Amniotic stem cell (primary cell): ENCODE results near the gene SLC52A1.
"Not testable (repeated sequence)": the region's sequence is repeated elsewhere in the genome, so short reads cannot be mapped to it uniquely, and the experiment has no call there.

Experiments used
- DNase-seq: peaks from one replicate; lab custom pipeline; 2025; lab: John Stamatoyannopoulos, UW

The SLC52A1 gene

DNA sequence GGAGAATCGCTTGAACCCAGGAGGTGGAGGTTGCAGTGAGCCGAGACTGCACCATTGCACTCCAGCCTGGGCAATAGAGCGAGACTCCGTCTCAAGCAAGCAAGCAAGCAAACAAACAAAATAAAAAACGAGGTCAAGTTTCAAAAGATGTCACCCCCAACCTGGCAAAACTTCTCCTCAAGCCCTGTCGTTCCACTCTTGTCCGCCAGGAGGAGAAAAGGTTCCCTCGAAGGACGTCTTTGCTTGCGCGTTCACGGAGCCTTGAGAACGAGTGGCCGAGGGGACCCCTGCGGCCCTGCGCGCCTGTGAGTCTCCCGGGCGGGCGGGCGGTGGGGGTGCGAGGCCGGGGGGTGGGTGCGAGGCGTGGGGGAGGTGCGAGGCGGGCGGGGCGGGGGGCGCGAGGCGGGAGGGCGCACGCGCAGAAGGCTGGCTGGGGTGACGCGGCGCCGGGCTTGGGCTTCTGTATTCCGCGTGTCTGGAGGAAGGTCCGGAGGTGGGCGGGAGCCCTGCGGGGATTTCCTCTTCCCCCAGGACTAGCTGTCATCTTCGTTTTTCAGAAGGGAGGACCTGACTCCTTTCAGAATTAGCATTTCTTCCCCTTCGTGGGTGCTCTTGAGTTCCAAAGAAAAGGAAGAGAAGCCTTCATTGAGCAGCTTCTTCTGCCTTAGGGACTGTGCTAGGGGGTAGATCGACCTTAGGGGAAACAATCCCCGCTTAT lies 3.7 kb downstream of the SLC52A1 start:
- peak; percentile 53 for DNase-seq

DNA sequence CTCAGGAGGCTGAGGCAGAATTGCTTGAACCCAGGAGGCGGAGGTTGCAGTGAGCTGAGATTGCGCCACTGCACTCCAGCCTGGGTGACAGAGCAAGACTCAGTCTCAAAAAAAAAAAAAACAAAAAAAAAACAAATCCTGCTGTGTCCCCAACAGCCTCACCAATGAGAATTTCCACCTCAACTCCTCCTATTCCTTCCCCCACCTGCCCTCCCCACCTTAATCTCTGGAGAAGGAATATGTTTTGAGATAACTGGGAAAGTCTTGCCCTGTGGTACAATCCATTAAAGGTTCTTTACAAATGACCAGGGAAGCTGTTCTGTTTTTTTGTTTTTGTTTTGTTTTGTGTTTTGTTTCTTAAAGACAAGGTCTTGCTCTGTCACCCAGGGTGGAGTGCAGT lies 5.1 kb downstream of the SLC52A1 start:
- not testable (repeated sequence) for DNase-seq

DNA sequence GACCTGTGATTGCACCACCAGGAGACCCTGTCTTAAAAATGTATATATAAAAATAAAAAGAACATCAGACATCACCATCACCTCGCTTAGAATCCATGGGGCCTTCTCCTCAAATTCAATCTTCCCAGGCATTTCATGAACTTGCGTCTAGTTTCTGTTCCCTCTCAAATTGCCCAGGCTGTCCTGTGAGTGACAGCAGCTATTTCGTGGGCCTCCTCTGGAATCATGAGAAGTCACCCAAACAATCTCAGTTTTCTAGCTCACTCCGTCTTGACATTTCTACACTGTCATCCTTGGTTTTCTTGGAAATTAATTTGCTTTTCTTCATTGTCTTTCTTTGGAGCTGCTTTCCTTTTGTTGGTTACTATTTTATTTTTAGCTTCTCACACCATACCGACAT lies 7.3 kb downstream of the SLC52A1 start:
- no peak for DNase-seq

DNA sequence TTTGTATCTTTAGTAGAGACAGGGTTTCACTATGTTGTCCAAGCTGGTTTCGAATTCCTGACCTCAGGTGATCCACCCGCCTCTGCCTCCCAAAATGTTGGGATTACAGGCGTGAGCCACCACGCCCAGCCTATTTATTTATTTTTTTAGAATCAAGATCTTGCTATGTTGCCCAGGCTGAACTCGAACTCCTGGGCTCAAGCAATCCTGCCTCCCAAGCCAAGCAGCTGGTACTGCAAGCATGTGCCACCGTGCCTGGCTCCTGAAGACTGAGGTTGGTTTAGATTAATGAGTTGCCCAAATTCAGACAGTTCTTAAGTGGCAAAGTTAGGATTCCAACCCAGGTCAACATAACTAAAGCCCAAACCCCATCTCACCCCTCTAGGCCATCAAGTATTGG lies 7.9 kb downstream of the SLC52A1 start:
- DNase-seq: no peak

DNA sequence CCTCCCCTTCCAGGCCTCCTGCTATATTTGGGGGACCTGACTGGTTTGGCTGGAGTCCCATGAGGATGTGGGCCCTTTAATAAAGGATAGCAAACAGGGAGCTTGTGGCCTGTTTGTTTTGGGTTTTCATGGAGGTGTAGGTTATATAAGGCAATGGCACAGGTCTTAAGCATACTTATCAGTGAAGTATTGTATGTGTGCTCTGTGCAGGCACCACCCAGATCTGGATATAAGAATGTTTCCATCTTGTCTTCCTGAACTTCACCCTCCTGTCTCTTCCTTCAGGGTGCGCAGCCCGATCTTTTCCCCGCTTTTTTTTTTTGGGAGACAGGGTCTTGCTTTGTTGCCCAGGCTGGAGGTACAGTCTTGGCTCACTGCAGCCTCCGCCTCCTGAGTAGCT lies 10.6 kb downstream of the SLC52A1 start:
- DNase-seq: no peak

DNA sequence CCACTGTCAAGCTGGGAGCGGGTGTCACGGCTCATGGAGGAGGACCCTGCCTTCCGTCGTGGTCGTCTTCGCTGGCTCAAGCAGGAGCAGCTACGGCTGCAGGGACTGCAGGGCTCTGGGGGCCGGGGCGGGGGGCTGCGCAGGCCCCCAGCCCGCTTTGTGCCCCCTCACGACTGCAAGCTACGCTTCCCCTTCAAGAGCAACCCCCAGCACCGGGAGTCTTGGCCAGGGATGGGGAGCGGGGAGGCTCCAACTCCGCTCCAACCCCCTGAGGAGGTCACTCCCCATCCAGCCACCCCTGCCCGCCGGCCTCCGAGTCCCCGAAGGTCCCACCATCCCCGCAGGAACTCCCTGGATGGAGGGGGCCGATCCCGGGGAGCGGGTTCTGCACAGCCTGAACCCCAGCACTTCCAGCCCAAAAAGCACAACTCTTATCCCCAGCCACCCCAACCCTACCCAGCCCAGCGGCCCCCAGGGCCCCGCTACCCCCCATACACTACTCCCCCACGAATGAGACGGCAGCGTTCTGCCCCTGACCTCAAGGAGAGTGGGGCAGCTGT lies 11.6 kb downstream of the SLC52A1 start:
- DNase-seq: no peak

DNA sequence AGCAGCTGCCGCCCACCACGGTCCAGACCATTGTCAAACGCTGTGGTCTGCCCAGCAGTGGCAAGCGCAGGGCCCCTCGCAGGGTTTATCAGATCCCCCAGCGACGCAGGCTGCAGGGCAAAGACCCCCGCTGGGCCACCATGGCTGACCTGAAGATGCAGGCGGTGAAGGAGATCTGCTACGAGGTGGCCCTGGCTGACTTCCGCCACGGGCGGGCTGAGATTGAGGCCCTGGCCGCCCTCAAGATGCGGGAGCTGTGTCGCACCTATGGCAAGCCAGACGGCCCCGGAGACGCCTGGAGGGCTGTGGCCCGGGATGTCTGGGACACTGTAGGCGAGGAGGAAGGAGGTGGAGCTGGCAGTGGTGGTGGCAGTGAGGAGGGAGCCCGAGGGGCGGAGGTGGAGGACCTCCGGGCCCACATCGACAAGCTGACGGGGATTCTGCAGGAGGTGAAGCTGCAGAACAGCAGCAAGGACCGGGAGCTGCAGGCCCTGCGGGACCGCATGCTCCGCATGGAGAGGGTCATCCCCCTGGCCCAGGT lies 13.0 kb downstream of the SLC52A1 start:
- no peak for DNase-seq

DNA sequence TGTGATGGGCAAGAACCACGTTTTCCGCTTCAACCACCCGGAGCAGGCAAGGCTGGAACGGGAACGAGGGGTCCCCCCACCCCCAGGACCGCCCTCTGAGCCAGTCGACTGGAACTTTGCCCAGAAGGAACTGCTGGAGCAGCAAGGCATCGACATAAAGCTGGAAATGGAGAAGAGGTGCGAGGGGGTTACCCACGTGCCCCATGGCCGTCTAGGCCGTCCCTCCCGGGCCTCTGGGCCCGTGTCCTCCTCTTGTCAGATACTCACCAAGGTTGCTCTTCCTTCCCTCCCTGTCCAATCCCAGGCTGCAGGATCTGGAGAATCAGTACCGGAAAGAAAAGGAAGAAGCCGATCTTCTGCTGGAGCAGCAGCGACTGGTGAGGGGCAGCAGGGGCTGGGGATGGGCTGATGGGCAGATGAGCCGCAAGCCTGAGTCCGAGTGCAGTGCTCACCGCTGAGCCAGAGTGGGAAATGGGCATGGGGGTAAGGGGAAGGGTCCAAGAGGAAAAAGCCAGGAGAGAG lies 14.7 kb downstream of the SLC52A1 start:
- DNase-seq: no peak

DNA sequence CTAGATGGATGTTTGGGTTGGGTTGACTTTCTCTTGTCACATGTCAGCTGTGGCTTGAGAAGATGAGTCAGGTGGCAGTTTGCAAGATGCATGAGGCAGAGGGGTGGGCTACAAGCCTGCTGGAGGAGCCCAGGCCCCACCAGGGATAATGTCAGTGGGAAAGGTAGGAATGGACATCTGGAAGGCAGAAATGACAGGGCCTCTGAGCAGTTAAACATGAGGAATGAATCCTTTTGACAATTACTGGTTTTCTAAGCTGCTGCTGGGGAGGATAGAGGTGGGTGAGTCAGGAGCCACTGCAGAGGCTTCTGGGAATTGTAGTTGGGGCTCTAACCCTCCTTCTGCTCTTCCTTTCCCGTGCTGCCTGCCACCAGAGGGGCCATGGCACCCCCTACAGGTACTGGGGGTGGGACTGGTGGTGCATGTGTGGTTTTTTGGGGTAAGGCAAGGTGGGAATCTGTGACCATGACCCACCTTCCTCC lies 15.7 kb downstream of the SLC52A1 start:
- no peak for DNase-seq

DNA sequence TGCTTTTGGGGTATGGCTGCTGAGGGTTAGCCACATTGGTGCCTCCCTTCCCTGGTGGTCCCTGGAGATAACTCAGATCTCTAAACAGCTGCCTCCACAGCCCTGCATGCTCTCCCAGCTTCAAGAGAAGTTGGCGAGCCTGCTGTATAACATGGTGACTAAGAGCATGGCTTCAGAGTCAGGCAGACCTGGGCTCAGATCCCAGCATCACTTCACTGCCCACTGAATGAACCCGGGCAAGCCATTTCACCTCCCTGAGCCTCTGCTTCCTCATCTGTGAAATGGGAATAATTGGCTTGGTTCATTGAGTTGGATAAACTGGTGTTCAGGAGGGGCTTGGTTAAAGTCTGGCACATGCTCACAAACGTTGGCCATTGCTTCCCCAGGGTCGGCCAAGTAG lies 20.9 kb downstream of the SLC52A1 start:
- no peak for DNase-seq

DNA sequence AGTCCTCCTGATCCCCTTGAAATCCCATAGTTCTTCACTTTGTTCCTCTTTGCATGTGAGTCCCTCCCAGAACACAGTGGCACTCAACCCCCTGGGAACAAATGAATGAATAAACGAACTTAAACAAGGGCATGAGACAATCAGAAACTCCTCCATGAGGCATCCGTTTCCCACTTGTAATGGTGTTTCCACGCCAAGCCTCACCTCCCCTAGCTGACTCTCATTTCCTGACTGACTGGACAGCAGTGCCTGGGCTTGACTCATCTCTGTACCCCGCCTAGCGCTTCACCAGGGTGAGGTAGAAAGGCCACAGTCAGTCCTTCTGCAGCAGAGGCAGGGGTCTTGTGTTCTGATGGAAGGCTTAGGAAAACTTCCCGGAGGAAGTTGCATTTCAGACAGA lies 23.3 kb downstream of the SLC52A1 start:
- no peak for DNase-seq

DNA sequence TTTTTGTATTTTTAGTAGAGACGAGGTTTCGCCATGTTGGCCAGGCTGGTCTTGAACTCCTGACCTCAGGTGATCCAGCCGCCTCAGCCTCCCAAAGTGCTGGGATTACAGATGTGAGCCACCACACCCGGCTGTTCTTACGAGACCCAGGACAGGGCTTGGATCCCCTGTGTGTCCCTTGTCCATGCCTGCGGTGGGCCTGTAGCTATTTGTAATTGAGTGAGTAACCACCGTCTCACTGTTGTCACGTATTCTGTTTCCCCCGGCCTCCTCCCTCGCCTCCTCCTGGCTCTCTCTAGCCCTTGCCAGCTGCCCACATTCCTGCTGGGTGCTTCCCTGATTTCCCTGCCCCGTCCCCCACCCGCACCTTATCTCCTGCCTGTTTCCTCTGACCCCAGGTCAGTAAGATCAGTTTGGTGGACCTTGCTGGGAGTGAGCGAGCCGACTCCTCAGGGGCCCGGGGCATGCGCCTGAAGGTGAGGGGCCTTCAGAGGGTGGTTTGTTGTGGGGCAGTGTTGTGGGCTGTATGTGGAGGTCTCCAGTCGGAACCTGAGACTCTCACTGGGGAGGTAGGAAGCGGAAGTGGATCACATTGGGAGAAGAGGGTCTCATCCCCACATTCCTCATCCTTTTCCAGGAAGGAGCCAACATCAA lies 31.9 kb downstream of the SLC52A1 start:
- DNase-seq: no peak

DNA sequence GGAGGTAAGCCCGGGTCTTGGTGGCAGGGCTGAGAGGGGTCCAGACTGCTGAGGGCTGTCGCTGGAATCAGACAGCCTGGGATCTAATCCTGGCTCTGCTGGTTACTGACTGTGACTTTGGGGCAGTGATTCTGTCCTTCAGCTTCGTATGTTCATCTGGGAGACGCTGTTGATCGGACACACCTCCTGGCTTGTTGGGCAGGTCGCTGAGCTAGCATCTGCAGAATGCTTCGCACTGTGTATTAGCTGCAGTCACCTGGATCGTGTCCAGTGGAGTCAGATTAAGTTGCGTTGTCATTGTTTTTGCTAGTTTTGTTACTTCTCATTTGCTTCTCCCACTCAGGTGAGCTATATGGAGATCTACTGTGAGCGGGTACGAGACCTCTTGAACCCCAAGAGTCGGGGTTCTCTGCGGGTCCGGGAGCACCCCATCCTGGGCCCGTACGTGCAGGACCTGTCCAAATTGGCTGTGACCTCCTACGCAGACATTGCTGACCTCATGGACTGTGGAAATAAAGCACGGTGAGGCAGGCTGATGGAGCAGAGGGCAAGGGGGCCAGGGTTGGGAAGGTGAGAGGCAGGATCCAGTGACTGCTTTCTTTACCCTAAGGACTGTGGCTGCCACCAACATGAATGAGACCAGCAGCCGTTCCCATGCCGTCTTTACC lies 33.0 kb downstream of the SLC52A1 start:
- no peak for DNase-seq

DNA sequence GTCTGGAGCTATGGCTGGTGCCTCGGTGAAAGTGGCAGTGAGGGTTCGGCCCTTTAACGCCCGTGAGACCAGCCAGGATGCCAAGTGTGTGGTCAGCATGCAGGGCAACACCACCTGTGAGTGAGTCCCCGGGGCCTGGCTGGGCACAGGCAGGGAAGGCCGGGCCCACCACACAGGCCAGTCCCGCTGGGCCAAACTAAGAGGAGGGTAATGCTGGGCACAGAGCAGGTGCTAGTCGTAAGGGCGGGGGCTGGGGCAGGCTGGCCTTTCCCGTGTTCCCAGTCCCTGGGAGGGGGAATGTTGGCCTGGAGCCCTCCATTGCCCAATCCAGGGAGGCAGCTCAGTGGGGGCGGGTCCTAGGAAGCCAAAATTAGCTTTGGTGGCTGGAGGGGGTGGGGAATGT lies 35.0 kb downstream of the SLC52A1 start:
- DNase-seq: no peak

DNA sequence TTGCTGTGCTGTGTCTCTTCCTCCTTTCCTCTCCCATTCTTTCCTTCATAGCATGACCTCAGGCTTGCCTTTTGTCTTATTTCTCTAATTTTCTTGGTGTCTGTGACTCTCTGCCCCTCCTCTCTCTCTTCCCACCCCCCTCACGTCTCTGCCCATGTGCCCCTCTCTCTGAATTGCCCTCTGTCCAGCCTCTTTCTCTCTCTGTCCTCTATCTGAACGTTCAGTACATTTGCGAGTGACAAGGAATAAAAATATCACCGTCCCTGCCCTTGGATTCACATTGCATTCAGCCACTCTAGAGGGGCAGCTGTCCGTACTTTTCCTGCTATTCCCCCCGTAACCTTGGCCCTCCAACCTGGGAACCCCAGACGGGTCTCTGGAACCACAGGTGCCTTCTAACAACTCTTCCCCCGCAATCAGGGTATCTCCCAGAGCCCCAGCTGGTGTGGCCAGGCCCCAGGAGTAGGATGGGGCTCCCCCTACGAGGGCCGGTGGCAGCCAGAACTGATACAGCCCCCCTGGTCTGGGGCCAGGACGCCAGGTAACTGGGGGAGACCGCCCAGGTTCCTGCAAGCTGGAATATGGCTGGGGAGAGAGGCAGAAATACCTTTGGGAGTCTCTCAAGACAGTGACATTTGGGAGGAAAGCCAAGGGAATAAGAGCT lies 35.7 kb downstream of the SLC52A1 start:
- no peak for DNase-seq

DNA sequence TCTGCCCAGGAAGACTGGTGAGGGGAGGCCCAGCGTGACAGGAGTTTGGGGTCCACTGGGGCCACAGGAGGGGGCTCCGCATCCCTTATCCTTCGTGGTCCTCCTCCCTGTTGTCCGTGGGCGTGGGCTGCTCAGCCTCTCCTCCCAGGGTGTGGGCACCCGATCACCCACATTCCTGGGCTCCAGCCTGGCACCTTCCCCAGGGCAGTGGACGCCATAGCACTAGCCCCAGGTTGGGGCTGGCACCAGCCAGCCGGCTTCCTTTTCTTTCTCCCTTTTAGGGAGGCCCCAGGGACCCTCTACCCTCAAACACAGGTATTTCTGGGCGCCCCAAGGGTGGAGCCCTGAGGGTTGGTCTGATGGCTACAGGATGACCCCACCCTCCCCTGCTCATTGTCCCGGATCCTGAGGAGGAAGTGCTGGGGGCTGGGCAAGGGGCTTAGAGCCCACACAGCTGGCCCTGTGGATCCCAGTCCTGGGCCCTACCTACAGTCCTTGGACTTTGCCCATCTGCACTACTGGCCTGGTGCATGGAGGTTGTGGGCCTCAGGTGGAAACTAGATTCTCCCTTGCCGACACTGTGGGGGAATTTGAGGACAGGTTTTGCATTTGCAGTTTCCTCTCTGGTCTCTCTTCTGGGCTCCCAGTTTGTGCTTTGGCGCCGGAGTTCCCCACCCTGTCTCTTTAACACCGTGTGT lies 36.3 kb downstream of the SLC52A1 start:
- DNase-seq: no peak

DNA sequence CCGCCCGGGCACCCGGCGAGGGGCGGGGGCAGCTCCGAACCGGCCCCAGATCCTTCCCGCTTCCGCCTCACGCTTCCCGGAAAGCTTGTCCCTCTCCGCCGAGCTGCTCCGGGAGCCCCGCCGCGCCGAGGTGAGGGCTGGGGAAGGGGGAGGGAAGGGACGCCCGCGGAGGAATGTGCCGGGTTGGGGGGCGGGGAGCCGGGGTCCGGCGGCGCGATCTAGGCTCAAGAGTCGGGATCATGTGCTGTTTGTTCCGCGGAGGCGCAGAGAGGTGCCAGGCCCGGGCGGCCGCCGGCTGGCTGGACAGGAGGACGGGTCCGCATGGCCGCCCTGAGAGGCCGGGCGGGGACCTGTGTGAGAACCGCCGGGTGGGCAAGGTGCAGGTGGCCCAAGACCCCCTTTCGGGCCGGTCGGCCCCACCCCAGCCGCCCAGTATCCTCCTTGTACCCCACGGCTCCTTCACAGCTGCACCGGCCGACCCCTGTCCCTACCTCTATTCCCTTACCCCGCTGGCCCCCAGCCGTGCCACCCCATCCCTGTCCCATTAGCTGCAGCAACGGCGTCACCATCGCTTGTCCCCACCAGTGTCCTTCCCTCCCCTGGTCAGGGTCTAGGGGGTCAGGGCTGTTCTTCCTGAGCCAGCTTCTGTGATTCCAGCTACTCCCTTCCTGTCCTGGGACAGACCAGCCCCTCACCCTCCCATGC lies 37.0 kb downstream of the SLC52A1 start:
- DNase-seq: no peak

DNA sequence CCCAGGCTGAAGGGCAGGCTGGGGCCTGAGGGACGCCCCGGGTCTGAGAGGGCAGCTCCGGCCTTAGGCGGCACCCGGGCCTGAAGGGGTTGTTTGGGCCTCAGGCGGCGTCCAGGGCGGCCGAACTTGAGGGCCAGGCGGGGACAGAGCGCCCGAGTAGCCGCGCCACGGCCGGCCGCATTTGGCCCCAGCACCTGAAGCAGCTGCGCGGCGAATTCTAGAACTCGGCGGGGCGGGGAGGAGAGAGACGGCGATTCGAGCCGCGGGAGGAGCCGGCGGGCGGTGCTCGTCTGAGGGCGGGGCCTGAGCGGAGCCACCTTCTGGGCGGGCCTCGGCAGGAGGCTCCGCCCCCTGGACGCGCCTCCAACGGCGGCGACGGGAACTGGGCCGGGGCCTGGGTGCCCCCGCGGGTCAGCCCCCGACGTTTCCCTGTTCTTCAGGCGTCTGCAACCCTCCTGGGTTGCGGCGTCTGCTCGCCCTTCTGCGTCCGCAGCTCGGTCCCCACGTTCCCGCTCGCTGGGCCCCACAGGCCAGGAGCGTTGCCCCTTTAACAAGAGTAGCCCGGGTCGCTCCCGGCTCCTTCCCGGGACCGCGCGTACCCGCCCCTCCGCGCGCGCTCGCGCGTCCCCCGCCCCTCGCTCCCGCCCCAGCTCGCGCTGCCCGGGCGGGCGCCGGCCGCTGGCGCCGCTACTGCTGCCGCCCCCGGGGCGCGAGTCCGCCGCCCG lies 37.8 kb downstream of the SLC52A1 start, which contains the start of the genes INCA1 and KIF1C:
Gene INCA1 (minus strand): TSS at position 221 of the 725 bp plus-strand sequence. CDS start 3,085 bp downstream, outside the sequence.
Gene KIF1C (plus strand): TSS at position 649 of the 725 bp plus-strand sequence. CDS start 2,297 bp downstream, outside the sequence.
- DNase-seq: peak; percentile 73

DNA sequence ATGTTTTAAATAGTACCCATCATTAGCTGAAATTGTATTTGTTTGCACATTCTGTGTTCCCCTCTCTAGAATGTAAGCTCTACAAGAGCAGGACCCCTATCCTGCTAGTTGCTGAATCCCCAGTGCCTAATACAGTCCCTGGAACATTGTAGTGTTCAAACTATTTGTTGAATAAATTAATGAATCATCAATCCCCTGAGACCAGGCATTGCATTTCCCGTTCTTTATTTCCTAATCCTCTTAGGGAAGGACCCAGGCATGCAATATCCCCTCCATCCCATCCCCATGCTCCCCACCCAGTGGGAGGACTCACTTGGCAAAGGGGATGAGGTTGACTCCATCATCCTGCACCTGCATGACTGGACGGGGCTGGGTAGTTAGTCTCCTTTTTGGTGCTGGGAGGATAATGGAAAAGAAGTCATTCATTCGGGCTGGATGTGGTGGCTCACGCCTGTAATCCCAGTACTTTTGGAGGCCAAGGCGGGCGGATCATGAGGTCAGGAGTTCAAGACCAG lies 41.1 kb downstream of the SLC52A1 start:
- no peak for DNase-seq
